GM23338 (cell line): ENCODE results near the gene EPAS1. TPM values are rescaled to one million over a fixed set of nuclear protein-coding genes. Genes with fewer than 3 reads are reported as not detected.

Experiments used
- ATAC-seq: fragments of 200-7000 bp; cut with Tn5 transposase; 3 replicates; pipeline ENCODE4 v1.9.1; 2020
- DNase-seq: peaks from one replicate; pipeline ENCODE4 v3.0.0-alpha.2; 2015; ENCODE audit warnings: low spot score
- H2AFZ ChIP-seq: fragments of 200-600 bp; sonication (generic); 2 replicates; pipeline ENCODE4 v1.8.0; 2016; ENCODE audit warnings: antibody characterized with exemption, mild to moderate bottlenecking, moderate library complexity
- H3F3A ChIP-seq: fragments of 200-600 bp; sonication (generic); replicated peaks from 2 replicates; pipeline ENCODE4 v1.8.0; 2017; ENCODE audit warnings: antibody characterized with exemption, mixed run types, low read depth
- H3K27ac ChIP-seq: fragments of 200-600 bp; sonication (generic); 2 replicates; pipeline ENCODE4 v1.6.1; 2016; ENCODE audit warnings: low read depth
- H3K27me3 ChIP-seq: fragments of 200-600 bp; sonication (generic); 2 replicates; pipeline ENCODE4 v1.8.0; 2016; ENCODE audit warnings: mild to moderate bottlenecking, mixed run types, moderate library complexity; ENCODE audit not compliant: insufficient read depth
- H3K36me3 ChIP-seq: fragments of 200-600 bp; sonication (generic); 2 replicates; pipeline ENCODE4 v1.8.0; 2016; ENCODE audit warnings: mild to moderate bottlenecking; ENCODE audit not compliant: insufficient read depth
- H3K4me1 ChIP-seq: fragments of 200-600 bp; sonication (generic); 2 replicates; pipeline ENCODE4 v1.8.0; 2016; ENCODE audit warnings: mild to moderate bottlenecking, moderate library complexity; ENCODE audit not compliant: insufficient read depth
- H3K4me2 ChIP-seq: fragments of 200-600 bp; sonication (generic); 2 replicates; pipeline ENCODE4 v1.7.1; 2017; ENCODE audit warnings: mixed run types
- H3K4me3 ChIP-seq: fragments of 200-600 bp; sonication (generic); 2 replicates; pipeline ENCODE4 v1.6.1; 2016; ENCODE audit warnings: mixed run types
- H3K79me2 ChIP-seq: fragments of 200-600 bp; sonication (generic); replicated peaks from 2 replicates; pipeline ENCODE4 v1.8.0; 2017; ENCODE audit warnings: mild to moderate bottlenecking; ENCODE audit not compliant: insufficient read depth
- H3K9me2 ChIP-seq: fragments of 200-600 bp; sonication (generic); 2 replicates; pipeline ENCODE4 v1.8.0; 2017; ENCODE audit not compliant: insufficient read depth
- H4K20me1 ChIP-seq: fragments of 200-600 bp; sonication (generic); replicated peaks from 2 replicates; pipeline ENCODE4 v1.8.0; 2017; ENCODE audit warnings: mild to moderate bottlenecking; ENCODE audit not compliant: insufficient read depth
- H3K27ac Mint-ChIP-seq: 2 replicates; pipeline ENCODE4 v1.8.0; 2020; ENCODE audit warnings: inconsistent platforms, mild to moderate bottlenecking, moderate library complexity, mixed read lengths
- H3K27me3 Mint-ChIP-seq: 3 replicates; pipeline ENCODE4 v1.8.0; 2022; ENCODE audit warnings: low read depth, mild to moderate bottlenecking, moderate library complexity, mixed read lengths, inconsistent platforms; ENCODE audit not compliant: insufficient read depth, poor library complexity
- H3K36me3 Mint-ChIP-seq: 3 replicates; pipeline ENCODE4 v1.8.0; 2021; ENCODE audit warnings: low read depth, mild to moderate bottlenecking, inconsistent platforms, moderate library complexity, mixed read lengths
- H3K4me1 Mint-ChIP-seq: 3 replicates; pipeline ENCODE4 v1.8.0; 2020; ENCODE audit warnings: mild to moderate bottlenecking, inconsistent platforms, mixed read lengths
- H3K4me3 Mint-ChIP-seq: 3 replicates; pipeline ENCODE4 v1.8.0; 2021; ENCODE audit warnings: moderate library complexity, mild to moderate bottlenecking, inconsistent platforms, mixed read lengths
- H3K9me3 Mint-ChIP-seq: 3 replicates; pipeline ENCODE4 v1.8.0; 2020; ENCODE audit warnings: moderate library complexity, mild to moderate bottlenecking, inconsistent platforms, mixed read lengths
- CREB1 ChIP-seq: fragments of 250-450 bp; sonication (Bioruptor Pico); IDR thresholded peaks from 2 replicates; pipeline ENCODE4 v1.5.0; 2020; ENCODE audit warnings: low read depth, mild to moderate bottlenecking, moderate library complexity
- EZH2 ChIP-seq: fragments of 200-600 bp; sonication (generic); IDR thresholded peaks from one replicate; pipeline ENCODE4 v1.8.0; 2017; ENCODE audit warnings: antibody characterized with exemption, mild to moderate bottlenecking, low read depth; ENCODE audit not compliant: unreplicated experiment
- EZH2phosphoT487 ChIP-seq: fragments of 200-600 bp; sonication (generic); IDR thresholded peaks from one replicate; pipeline ENCODE4 v1.8.1; 2018; ENCODE audit warnings: antibody characterized with exemption; ENCODE audit not compliant: unreplicated experiment
- JUNB ChIP-seq: IDR thresholded peaks from one replicate; pipeline ENCODE4 v1.6.1; 2016; ENCODE audit warnings: antibody characterized with exemption; ENCODE audit not compliant: unreplicated experiment
- NANOG ChIP-seq: IDR thresholded peaks from 2 replicates; pipeline ENCODE4 v1.6.1; 2016; ENCODE audit warnings: antibody characterized with exemption, borderline replicate concordance
- POLR2AphosphoS5 ChIP-seq: IDR thresholded peaks from 2 replicates; pipeline ENCODE4 v1.6.1; 2016; ENCODE audit warnings: antibody characterized with exemption, low read depth
- STAT1 ChIP-seq: IDR thresholded peaks from one replicate; pipeline ENCODE4 v1.6.1; 2016; ENCODE audit warnings: antibody characterized with exemption; ENCODE audit not compliant: unreplicated experiment
- ZNF114 ChIP-seq: fragments of 250-450 bp; sonication (Bioruptor Pico); IDR thresholded peaks from 2 replicates; pipeline ENCODE4 v1.5.0; 2020; ENCODE audit warnings: mild to moderate bottlenecking, moderate library complexity
- ZNF331 ChIP-seq: fragments of 250-450 bp; sonication (Bioruptor Pico); IDR thresholded peaks from 2 replicates; pipeline ENCODE4 v1.5.0; 2020; ENCODE audit warnings: low read depth, mild to moderate bottlenecking, moderate library complexity
- polyA plus RNA-seq: library from polyadenylated mRNA; unstranded; fragments of >200 nt; fragmentation: Nextera tagmentation; extraction: Ambion mirVana; gene quantifications from 2 replicates; pipeline ENCODE4 v1.2.1, GENCODE V29; 2016
- total RNA-seq: library from RNA; depleted of rRNA; stranded (reverse); fragments of >200 nt; shearing (Covaris generic); gene quantifications from 2 replicates; pipeline ENCODE4 v1.2.3, GENCODE V29; 2014
- TF ChIP-seq, protein P1 (sequence below): IDR thresholded peaks from one replicate; pipeline ENCODE4 v1.6.1; 2018; ENCODE audit warnings: antibody characterized with exemption; ENCODE audit not compliant: unreplicated experiment
- TF ChIP-seq, protein P2 (sequence below): IDR thresholded peaks from 2 replicates; pipeline ENCODE4 v1.6.1; 2016; ENCODE audit warnings: antibody characterized with exemption
- TF ChIP-seq, protein P3 (sequence below): fragments of 250-450 bp; sonication (Bioruptor Pico); IDR thresholded peaks from 2 replicates; pipeline ENCODE4 v1.5.0; 2020; ENCODE audit warnings: mild to moderate bottlenecking, moderate library complexity
- TF ChIP-seq, protein P4 (sequence below), 2 experiments: fragments of 200-600 bp in 1 of 2; sonication (generic) in 1 of 2; conservative IDR thresholded peaks; 2 replicates each; pipeline versions ENCODE4 v1.5.1 to v1.6.1; 2016 to 2017; ENCODE audit warnings: antibody characterized with exemption in 2 of 2, low read depth in 2 of 2, mild to moderate bottlenecking in 2 of 2, moderate library complexity in 1 of 2

The EPAS1 gene
- total and polyA plus RNA-seq, 2 experiments from 2014 or later: 0.68 to 5.4 TPM

DNA sequence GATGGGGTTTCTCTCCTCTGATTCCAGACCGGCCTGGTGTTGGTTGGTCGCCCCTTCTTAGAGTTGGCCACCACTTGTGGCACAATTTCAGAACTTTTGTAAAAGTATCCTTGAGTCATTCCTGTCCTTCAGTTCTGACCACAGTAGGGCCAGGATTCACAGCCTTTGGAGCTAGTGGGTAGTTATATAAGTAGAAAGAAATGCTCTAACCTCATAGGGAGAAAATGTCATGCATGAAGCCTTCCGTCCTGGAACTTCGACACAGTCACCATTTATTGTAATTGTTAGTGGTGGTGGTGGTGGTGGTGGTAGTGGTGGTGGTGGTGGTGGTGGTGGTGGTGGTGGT lies 65.4 kb downstream of the EPAS1 start:
- H3K4me3 ChIP-seq: no peak overlapping the region
- ATAC-seq: no peak
- no peak overlapping the region for H3K27ac ChIP-seq
- DNase-seq: no peak
- TF ChIP-seq EZH2 (no peak), ZNF331 (no peak), EZH2phosphoT487 (no peak), NANOG (no peak), STAT1 (no peak), ZNF114 (CRISPR knock-in tag) (no peak), JUNB (no peak), POLR2AphosphoS5 (no peak), CREB1 (CRISPR knock-in tag) (no peak)
- TF ChIP-seq, protein P1, sequence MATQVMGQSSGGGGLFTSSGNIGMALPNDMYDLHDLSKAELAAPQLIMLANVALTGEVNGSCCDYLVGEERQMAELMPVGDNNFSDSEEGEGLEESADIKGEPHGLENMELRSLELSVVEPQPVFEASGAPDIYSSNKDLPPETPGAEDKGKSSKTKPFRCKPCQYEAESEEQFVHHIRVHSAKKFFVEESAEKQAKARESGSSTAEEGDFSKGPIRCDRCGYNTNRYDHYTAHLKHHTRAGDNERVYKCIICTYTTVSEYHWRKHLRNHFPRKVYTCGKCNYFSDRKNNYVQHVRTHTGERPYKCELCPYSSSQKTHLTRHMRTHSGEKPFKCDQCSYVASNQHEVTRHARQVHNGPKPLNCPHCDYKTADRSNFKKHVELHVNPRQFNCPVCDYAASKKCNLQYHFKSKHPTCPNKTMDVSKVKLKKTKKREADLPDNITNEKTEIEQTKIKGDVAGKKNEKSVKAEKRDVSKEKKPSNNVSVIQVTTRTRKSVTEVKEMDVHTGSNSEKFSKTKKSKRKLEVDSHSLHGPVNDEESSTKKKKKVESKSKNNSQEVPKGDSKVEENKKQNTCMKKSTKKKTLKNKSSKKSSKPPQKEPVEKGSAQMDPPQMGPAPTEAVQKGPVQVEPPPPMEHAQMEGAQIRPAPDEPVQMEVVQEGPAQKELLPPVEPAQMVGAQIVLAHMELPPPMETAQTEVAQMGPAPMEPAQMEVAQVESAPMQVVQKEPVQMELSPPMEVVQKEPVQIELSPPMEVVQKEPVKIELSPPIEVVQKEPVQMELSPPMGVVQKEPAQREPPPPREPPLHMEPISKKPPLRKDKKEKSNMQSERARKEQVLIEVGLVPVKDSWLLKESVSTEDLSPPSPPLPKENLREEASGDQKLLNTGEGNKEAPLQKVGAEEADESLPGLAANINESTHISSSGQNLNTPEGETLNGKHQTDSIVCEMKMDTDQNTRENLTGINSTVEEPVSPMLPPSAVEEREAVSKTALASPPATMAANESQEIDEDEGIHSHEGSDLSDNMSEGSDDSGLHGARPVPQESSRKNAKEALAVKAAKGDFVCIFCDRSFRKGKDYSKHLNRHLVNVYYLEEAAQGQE: no peak
- TF ChIP-seq, protein P2, sequence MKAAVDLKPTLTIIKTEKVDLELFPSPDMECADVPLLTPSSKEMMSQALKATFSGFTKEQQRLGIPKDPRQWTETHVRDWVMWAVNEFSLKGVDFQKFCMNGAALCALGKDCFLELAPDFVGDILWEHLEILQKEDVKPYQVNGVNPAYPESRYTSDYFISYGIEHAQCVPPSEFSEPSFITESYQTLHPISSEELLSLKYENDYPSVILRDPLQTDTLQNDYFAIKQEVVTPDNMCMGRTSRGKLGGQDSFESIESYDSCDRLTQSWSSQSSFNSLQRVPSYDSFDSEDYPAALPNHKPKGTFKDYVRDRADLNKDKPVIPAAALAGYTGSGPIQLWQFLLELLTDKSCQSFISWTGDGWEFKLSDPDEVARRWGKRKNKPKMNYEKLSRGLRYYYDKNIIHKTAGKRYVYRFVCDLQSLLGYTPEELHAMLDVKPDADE: no peak
- TF ChIP-seq, protein P3, sequence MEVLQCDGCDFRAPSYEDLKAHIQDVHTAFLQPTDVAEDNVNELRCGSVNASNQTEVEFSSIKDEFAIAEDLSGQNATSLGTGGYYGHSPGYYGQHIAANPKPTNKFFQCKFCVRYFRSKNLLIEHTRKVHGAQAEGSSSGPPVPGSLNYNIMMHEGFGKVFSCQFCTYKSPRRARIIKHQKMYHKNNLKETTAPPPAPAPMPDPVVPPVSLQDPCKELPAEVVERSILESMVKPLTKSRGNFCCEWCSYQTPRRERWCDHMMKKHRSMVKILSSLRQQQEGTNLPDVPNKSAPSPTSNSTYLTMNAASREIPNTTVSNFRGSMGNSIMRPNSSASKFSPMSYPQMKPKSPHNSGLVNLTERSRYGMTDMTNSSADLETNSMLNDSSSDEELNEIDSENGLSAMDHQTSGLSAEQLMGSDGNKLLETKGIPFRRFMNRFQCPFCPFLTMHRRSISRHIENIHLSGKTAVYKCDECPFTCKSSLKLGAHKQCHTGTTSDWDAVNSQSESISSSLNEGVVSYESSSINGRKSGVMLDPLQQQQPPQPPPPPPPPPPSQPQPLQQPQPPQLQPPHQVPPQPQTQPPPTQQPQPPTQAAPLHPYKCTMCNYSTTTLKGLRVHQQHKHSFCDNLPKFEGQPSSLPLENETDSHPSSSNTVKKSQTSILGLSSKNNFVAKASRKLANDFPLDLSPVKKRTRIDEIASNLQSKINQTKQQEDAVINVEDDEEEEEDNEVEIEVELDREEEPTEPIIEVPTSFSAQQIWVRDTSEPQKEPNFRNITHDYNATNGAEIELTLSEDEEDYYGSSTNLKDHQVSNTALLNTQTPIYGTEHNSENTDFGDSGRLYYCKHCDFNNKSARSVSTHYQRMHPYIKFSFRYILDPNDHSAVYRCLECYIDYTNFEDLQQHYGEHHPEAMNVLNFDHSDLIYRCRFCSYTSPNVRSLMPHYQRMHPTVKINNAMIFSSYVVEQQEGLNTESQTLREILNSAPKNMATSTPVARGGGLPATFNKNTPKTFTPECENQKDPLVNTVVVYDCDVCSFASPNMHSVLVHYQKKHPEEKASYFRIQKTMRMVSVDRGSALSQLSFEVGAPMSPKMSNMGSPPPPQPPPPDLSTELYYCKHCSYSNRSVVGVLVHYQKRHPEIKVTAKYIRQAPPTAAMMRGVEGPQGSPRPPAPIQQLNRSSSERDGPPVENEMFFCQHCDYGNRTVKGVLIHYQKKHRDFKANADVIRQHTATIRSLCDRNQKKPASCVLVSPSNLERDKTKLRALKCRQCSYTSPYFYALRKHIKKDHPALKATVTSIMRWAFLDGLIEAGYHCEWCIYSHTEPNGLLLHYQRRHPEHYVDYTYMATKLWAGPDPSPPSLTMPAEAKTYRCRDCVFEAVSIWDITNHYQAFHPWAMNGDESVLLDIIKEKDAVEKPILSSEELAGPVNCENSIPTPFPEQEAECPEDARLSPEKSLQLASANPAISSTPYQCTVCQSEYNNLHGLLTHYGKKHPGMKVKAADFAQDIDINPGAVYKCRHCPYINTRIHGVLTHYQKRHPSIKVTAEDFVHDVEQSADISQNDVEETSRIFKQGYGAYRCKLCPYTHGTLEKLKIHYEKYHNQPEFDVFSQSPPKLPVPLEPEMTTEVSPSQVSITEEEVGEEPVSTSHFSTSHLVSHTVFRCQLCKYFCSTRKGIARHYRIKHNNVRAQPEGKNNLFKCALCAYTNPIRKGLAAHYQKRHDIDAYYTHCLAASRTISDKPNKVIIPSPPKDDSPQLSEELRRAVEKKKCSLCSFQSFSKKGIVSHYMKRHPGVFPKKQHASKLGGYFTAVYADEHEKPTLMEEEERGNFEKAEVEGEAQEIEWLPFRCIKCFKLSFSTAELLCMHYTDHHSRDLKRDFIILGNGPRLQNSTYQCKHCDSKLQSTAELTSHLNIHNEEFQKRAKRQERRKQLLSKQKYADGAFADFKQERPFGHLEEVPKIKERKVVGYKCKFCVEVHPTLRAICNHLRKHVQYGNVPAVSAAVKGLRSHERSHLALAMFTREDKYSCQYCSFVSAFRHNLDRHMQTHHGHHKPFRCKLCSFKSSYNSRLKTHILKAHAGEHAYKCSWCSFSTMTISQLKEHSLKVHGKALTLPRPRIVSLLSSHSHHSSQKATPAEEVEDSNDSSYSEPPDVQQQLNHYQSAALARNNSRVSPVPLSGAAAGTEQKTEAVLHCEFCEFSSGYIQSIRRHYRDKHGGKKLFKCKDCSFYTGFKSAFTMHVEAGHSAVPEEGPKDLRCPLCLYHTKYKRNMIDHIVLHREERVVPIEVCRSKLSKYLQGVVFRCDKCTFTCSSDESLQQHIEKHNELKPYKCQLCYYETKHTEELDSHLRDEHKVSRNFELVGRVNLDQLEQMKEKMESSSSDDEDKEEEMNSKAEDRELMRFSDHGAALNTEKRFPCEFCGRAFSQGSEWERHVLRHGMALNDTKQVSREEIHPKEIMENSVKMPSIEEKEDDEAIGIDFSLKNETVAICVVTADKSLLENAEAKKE (CRISPR knock-in tag): no peak
- TF ChIP-seq, protein P4, sequence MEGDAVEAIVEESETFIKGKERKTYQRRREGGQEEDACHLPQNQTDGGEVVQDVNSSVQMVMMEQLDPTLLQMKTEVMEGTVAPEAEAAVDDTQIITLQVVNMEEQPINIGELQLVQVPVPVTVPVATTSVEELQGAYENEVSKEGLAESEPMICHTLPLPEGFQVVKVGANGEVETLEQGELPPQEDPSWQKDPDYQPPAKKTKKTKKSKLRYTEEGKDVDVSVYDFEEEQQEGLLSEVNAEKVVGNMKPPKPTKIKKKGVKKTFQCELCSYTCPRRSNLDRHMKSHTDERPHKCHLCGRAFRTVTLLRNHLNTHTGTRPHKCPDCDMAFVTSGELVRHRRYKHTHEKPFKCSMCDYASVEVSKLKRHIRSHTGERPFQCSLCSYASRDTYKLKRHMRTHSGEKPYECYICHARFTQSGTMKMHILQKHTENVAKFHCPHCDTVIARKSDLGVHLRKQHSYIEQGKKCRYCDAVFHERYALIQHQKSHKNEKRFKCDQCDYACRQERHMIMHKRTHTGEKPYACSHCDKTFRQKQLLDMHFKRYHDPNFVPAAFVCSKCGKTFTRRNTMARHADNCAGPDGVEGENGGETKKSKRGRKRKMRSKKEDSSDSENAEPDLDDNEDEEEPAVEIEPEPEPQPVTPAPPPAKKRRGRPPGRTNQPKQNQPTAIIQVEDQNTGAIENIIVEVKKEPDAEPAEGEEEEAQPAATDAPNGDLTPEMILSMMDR (conservative IDR thresholded peaks at IDR 0.05; ENCODE audit: low read depth in 2 of 2): no peak
- Mint-ChIP-seq H3K4me1 (0 out of 3 replicates have a peak, but pooled peaks cover 2% of the 10 kb centered on the region), H3K27ac (no peak overlapping the region), H3K27me3 (no peaks in the 10 kb centered on the region), H3K9me3 (peaks cover 6% of the 10 kb centered on the region; the same call in 2 of the 3 replicates), H3K36me3 (no peaks in the 10 kb centered on the region; the same call in 2 of the 3 replicates), H3K4me3 (no peak overlapping the region)
- no peak overlapping the region for H3K4me2 ChIP-seq
- H3K4me1 ChIP-seq: no peaks in the 10 kb centered on the region
- H3K9me2 ChIP-seq: peaks cover 10% of the 10 kb centered on the region; the same call in 1 of the 2 replicates
- no peaks in the 10 kb centered on the region for H3K27me3 ChIP-seq
- 0 out of 2 replicates have a peak, but pooled peaks cover 7% of the 10 kb centered on the region for H3K36me3 ChIP-seq
- no peak overlapping the region for H2AFZ ChIP-seq
- no peaks in the 10 kb centered on the region for H3F3A ChIP-seq
- no peaks in the 10 kb centered on the region for H4K20me1 ChIP-seq
- no peaks in the 10 kb centered on the region for H3K79me2 ChIP-seq
